ENCODE data around the gene NDUFAB1. TPM values are rescaled to one million over a fixed set of nuclear protein-coding genes. Genes with fewer than 3 reads are reported as not detected.
"Not testable (repeated sequence)": the region's sequence is repeated elsewhere in the genome, so short reads cannot be mapped to it uniquely, and the experiment has no call there.

NDUFAB1 gene
- total RNA-seq, result 199 and 205 TPM in 2 replicates
- 157 TPM for polyA plus RNA-seq (2012)

DNA sequence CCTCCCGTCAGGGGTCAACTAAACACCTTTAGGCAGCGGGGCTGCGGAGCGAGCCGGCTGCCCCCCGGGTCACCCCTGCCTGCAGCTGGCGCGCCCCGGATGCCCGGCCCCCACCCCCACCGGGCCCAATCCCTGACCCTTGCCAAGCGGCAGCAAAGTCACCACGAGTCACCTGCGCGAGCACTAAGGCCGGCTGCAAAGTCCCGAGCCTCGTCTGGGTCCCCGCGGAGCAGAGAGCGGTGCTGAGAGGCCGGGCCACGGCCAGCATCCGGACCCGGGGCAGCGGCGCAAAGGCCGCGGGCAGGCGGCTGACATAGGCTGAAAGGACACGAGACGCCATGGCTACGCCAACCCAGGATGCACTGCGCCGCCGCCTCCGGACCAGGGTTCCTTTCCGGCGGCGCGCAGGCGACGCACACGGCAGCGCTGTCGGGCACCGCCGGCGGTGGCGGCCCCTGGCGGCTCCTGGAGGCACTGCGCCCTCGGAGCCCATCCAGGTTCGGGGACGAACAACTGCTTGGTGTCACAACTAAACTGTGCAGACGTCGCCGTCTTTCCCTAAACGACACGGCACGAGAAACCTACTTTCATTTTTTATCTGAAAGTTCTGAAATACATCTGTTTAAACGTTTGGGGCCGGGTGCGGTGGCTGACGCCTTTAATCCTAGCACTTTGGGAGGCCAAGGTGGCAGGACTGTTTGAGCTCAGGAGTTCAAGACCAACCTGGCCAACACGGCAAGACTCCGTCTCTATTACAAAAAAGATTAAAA, at the start of gene NDUFAB1:
NDUFAB1 (minus strand) TSS at position 366 of the 770 bp plus-strand sequence; CDS start at position 340, 26 bp downstream.
- DNase-seq (ENCODE audit: low read depth), result peak; percentile 91

GRCh38 chr16:23642246-23642774, 46.2 kb upstream of the NDUFAB1 start:
- DNase-seq (ENCODE audit: low read depth), result no peak

GRCh38 chr16:23640931-23641765, 45.0 kb upstream of the NDUFAB1 start, which contains the start of the genes DCTN5 and PALB2:
Gene DCTN5, plus strand, starts transcription at chr16:23641466. Its CDS starts 77 bp downstream, at chr16:23641543.
Gene PALB2, minus strand, starts transcription at chr16:23641310. Its CDS starts 153 bp downstream, at chr16:23641157.
- peak; percentile 96 for DNase-seq (ENCODE audit: low read depth)

DNA sequence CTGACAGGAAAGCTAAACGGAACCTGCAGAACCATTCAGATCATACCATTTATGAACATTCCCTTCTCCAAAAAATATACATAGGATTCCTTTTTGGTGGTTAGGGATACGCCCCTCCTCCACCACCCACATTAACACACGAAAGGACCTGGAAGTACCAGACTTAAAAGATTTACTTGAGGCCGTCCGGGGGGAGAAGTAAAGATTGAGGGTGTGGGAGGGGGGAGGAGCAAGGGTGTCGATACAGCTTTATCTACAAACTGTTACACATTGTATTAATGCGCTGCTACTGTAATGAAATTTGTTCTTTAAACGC, 44.5 kb upstream of the NDUFAB1 start:
- DNase-seq (ENCODE audit: low read depth), result no peak

- no peak for DNase-seq (ENCODE audit: low read depth)
Measured at GRCh38 chr16:23635958-23636357, 39.8 kb upstream of the NDUFAB1 start.

- no peak for DNase-seq (ENCODE audit: low read depth)
Measured at GRCh38 chr16:23634461-23635036, 38.4 kb upstream of the NDUFAB1 start.

GRCh38 chr16:23631874-23632273, 35.8 kb upstream of the NDUFAB1 start:
- DNase-seq (ENCODE audit: low read depth), result not testable (repeated sequence)

DNA sequence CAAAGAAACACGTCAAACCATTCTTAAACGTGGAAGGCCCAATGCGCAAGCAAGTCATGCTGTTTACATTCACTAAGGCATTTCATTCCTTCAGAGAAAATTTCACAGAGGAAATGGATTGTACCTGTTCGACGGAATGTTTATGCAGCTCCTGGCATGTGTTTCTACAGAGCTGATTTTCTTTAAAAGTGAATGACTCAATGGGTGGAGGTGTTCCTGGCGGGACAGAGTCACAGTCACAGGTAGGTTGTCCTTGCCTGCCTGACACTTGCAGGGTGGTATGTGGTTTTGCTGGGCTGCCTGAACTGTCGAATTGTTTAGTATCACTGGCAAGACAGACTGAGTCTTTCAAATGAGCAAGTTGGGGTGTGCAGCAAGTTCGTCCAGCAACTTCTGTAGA, 33.4 kb upstream of the NDUFAB1 start:
- DNase-seq (ENCODE audit: low read depth), result no peak

- DNase-seq (ENCODE audit: low read depth), result no peak
Measured at GRCh38 chr16:23624092-23624491, 28.0 kb upstream of the NDUFAB1 start.

- no peak for DNase-seq (ENCODE audit: low read depth)
Measured at GRCh38 chr16:23615805-23616204, 19.7 kb upstream of the NDUFAB1 start.

DNA sequence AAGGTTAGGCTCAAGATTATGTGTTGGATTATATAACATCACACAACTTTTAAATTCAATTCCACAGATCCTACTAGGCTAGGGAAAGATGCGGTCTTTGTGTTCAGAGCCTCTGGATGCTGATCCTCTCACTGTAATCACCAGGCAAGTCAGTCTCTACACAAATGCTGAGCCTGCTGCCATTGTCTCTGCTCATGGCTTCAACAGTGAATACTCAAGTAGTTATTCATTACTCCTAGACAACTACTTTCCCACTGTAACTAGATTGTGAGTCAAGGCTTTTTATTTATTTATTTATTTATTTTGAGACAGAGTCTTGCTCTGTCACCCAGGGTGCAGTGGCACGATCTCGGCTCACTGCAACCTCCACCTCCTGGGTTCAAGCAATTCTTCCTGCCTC, 15.8 kb upstream of the NDUFAB1 start:
- DNase-seq (ENCODE audit: low read depth), result no peak

GRCh38 chr16:23610905-23611304, 14.8 kb upstream of the NDUFAB1 start:
- not testable (repeated sequence) for DNase-seq (ENCODE audit: low read depth)

DNA sequence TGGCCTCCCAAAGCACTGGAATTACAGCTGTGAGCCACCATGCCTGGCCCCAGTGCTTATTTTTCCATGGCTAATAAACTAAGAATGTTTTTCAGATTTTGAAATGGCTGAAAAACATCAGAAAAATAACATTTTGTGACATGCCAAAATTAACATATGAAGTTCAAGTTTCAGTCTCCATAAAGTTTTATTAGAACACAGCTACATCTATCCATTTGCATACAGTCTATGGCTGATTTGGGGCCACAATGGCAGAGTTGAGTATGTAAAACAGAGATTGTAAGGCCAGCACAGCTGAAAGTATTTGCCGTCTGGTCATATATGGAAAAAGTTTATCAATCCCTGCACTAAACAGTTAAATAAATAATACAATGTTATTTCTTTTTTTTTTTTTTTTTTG, 13.8 kb upstream of the NDUFAB1 start:
- no peak for DNase-seq (ENCODE audit: low read depth)

- no peak for DNase-seq (ENCODE audit: low read depth)
Measured at GRCh38 chr16:23608194-23608593, 12.1 kb upstream of the NDUFAB1 start.

DNA sequence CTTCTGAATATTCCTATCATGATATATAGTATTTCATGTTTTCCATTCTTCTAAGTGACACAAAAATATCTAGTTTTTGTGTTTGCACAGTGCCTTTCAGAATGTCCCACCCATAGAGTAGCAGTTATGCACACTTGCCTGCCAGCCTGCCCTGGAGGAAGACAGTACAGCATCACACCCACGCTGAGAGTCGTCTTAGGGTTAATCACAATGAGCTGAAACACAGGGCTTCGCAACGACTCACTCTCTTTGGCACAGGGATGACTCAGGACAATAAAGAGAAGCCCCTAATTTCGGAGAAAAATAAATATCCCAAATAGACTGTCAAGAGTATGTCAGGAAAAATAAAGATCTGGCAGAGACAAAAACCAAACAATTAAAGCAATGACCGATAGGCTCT, 11.6 kb upstream of the NDUFAB1 start:
- DNase-seq (ENCODE audit: low read depth), result no peak

DNA sequence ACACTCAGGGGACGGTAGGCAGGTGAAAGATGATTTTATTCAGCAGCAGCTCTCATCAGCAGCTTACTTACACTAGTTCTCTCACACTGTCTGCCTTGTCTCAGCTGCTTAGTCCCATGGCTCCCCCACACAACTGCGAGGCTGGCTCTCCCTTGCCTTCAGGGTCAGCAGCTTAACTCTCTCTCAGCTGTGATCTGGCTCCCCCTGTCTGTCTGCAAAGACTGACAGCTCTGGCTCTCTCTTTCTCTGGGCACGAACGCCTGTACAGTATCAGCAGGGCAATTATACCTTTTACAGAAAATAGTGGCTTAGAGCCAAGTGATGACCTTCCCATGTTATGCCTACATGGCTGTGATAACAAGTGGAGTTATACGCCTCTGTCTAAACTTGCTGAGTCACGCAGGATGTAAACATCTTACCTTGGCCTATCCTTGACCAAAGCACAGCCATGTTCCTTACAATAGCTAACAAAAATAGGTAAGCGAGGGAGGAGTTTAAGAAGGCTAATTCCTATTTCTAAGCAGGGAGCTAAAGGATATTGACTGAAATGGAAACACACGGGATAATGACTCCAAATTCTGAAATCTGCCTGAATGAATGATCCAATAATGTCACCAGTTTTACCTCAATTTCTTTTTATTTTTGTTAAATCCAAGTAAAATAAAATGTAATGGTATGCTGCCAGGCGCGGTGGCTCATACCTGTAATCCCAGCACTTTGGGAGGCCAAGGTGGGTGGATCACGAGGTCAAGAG, 1.1 kb upstream of the NDUFAB1 start:
- peak; percentile 65 for DNase-seq (ENCODE audit: low read depth)

GRCh38 chr16:23595246-23595950, 718 bp downstream of the NDUFAB1 start:
- no peak for DNase-seq (ENCODE audit: low read depth)

- no peak for DNase-seq (ENCODE audit: low read depth)
Measured at GRCh38 chr16:23594186-23594585, 1.9 kb downstream of the NDUFAB1 start.

- DNase-seq (ENCODE audit: low read depth), result no peak
Measured at GRCh38 chr16:23590181-23590580, 5.9 kb downstream of the NDUFAB1 start.

- peak; percentile 73 for DNase-seq (ENCODE audit: low read depth)
Measured at GRCh38 chr16:23587726-23588125, 8.4 kb downstream of the NDUFAB1 start.
